NCI-H1436 treated with DMSO at 0.1 percent for 48 hours (cell line): ENCODE results near the gene TPGS1.

Experiments
- DNase-seq: peaks from one replicate; lab custom pipeline; 2025; lab: John Stamatoyannopoulos, UW

The TPGS1 gene

GRCh38 chr19:518598-519231 lies 11.4 kb downstream of the TPGS1 start:
- no peak for DNase-seq

- no peak for DNase-seq
Observed at GRCh38 chr19:519449-519865, 12.2 kb downstream of the TPGS1 start.

GRCh38 chr19:522726-523125 lies 15.4 kb downstream of the TPGS1 start:
- DNase-seq, result no peak

- DNase-seq, result no peak
Observed at GRCh38 chr19:524062-524674, 16.9 kb downstream of the TPGS1 start.

- no peak for DNase-seq
Observed at GRCh38 chr19:525029-525428, 17.7 kb downstream of the TPGS1 start.

- no peak for DNase-seq
Observed at GRCh38 chr19:525857-526419, 18.6 kb downstream of the TPGS1 start.

GRCh38 chr19:530134-531008 lies 23.1 kb downstream of the TPGS1 start:
- DNase-seq, result no peak

- peak; percentile 40 for DNase-seq
Observed at GRCh38 chr19:531009-531752, 23.9 kb downstream of the TPGS1 start.

GRCh38 chr19:531753-532560 lies 24.7 kb downstream of the TPGS1 start, which contains the start of gene CDC34:
Gene CDC34 (plus strand): TSS chr19:531760. CDS start chr19:531932, 172 bp downstream.
- DNase-seq, result no peak

- no peak for DNase-seq
Observed at GRCh38 chr19:532561-533363, 25.5 kb downstream of the TPGS1 start.

GRCh38 chr19:533364-534058 lies 26.2 kb downstream of the TPGS1 start:
- DNase-seq, result no peak

- DNase-seq, result no peak
Observed at GRCh38 chr19:534088-534487, 26.8 kb downstream of the TPGS1 start.

- no peak for DNase-seq
Observed at GRCh38 chr19:535017-535835, 27.9 kb downstream of the TPGS1 start.

- no peak for DNase-seq
Observed at GRCh38 chr19:536031-536880, 29.0 kb downstream of the TPGS1 start.

- DNase-seq, result no peak
Observed at GRCh38 chr19:536881-537404, 29.6 kb downstream of the TPGS1 start.

GRCh38 chr19:538641-539428 lies 31.5 kb downstream of the TPGS1 start:
- no peak for DNase-seq
